ENCODE data around the gene DNHD1. TPM values are rescaled to one million over a fixed set of nuclear protein-coding genes. Genes with fewer than 3 reads are reported as not detected.

The DNHD1 gene
- total RNA-seq, 1 donor from 2014 or later, result 6.6 TPM

- H3K9me3 Mint-ChIP-seq (ENCODE audit: unreplicated experiment), result no peaks in the 10 kb centered on the region
- peak overlapping the region; percentile 93 for H3K27ac Mint-ChIP-seq (ENCODE audit: unreplicated experiment)
- no peaks in the 10 kb centered on the region for H3K27me3 Mint-ChIP-seq (ENCODE audit: unreplicated experiment)
- peak overlapping the region; percentile 85 for H3K4me3 Mint-ChIP-seq (ENCODE audit: unreplicated experiment)
- peak; percentile 54 for DNase-seq (ENCODE audit: extremely low spot score, unreplicated experiment)
- TF ChIP-seq CTCF (IDR thresholded peaks at IDR 0.05), result no peak
- peaks cover 16% of the 10 kb centered on the region for H3K36me3 Mint-ChIP-seq (ENCODE audit: unreplicated experiment)
- H3K4me1 Mint-ChIP-seq (ENCODE audit: unreplicated experiment), result peaks cover 37% of the 10 kb centered on the region
These were observed 22.1 kb upstream of the DNHD1 start for GRCh38 chr11:6474806-6475500.

DNA sequence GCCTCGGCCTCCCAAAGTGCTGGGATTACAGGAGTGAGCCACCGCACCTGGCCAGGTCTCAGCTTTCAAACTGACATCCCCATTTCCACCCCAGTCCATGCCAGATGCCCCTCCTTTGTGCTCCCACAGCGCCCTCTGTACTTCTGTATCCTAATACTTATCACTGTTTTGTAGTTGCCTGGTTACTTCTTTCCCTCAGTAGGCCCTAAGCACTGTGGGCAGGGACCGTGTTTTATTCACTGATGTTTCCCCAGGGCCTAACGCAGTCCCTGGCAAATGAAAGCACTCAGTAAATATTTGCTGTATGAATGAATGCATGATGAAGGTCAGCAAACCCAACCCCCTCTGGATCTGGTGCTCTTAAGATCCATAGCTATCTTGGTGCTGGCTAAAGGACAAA lies 21.1 kb upstream of the DNHD1 start:
- peaks cover 17% of the 10 kb centered on the region for H3K36me3 Mint-ChIP-seq (ENCODE audit: unreplicated experiment)

DNA sequence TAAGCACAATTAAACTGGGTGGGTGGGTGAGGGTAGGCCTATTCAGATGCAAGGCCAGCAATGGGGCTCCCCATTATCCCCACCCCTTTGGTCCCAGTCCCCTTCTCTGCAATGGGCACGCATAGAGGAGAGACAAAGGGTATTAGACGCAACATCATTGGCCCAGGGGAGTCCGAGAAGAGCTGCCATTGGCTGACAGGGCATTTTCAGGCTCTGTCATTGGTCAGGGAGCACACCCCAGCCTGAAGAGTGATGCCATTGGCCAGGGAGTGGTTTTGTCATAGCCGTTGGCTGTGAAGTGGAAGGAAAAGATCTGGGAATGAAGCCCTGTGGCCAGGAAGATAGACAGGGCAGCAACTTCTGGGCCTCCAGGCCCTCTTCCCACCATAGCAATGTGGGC lies 20.5 kb upstream of the DNHD1 start:
- no peak overlapping the region for H3K4me3 Mint-ChIP-seq (ENCODE audit: unreplicated experiment)
- H3K27ac Mint-ChIP-seq (ENCODE audit: unreplicated experiment), result no peak overlapping the region
- no peak for DNase-seq (ENCODE audit: extremely low spot score, unreplicated experiment)
- TF ChIP-seq CTCF (IDR thresholded peaks at IDR 0.05), result no peak
- H3K27me3 Mint-ChIP-seq (ENCODE audit: unreplicated experiment), result no peaks in the 10 kb centered on the region
- no peaks in the 10 kb centered on the region for H3K9me3 Mint-ChIP-seq (ENCODE audit: unreplicated experiment)
- H3K36me3 Mint-ChIP-seq (ENCODE audit: unreplicated experiment), result peaks cover 18% of the 10 kb centered on the region
- peaks cover 45% of the 10 kb centered on the region for H3K4me1 Mint-ChIP-seq (ENCODE audit: unreplicated experiment)

More for the DNA sequence above, 21.1 kb upstream of the DNHD1 start:
- Mint-ChIP-seq H3K27me3 (ENCODE audit: unreplicated experiment) (no peaks in the 10 kb centered on the region), H3K9me3 (ENCODE audit: unreplicated experiment) (no peaks in the 10 kb centered on the region), H3K27ac (ENCODE audit: unreplicated experiment) (peak overlapping the region; percentile 93), H3K4me3 (ENCODE audit: unreplicated experiment) (no peak overlapping the region), H3K4me1 (ENCODE audit: unreplicated experiment) (peaks cover 44% of the 10 kb centered on the region)
- no peak for TF ChIP-seq CTCF (IDR thresholded peaks at IDR 0.05)
- DNase-seq (ENCODE audit: extremely low spot score, unreplicated experiment), result no peak

DNA sequence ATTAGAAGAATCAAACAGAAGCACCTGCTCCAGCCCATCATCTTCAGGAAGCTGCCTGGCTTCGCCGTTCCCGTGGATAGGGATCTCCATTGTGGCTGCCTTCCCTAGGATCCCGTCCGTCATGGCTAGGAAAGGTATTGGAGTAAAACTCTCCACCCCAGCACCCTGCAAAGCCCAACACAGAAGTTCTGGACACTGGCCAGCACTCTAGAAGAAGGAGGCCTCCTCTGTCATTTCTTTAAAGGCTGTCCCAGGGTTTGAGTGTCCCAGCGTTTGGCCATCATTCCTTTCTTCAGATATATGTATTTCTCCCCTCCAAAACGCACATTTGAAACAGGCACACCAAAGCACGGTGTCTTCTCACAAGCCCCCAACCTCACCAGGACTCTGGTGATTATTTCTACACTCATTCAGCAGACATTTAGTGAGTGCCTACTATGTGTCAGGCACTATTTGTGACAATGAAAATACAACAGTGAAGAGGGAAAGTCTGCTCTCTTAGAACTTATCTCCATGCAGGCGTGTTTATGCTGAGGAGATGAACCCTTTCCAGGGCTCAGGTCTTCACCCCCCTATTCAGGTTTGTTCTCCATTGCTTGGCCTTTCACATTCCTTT lies 16.7 kb upstream of the DNHD1 start:
- peak overlapping the region; percentile 95 for H3K4me3 Mint-ChIP-seq (ENCODE audit: unreplicated experiment)
- H3K27ac Mint-ChIP-seq (ENCODE audit: unreplicated experiment), result peak overlapping the region; percentile 98
- no peak for DNase-seq (ENCODE audit: extremely low spot score, unreplicated experiment)
- peaks cover 33% of the 10 kb centered on the region for H3K4me1 Mint-ChIP-seq (ENCODE audit: unreplicated experiment)
- no peak for TF ChIP-seq CTCF (IDR thresholded peaks at IDR 0.05)
- peaks cover 32% of the 10 kb centered on the region for H3K36me3 Mint-ChIP-seq (ENCODE audit: unreplicated experiment)
- H3K27me3 Mint-ChIP-seq (ENCODE audit: unreplicated experiment), result no peaks in the 10 kb centered on the region
- H3K9me3 Mint-ChIP-seq (ENCODE audit: unreplicated experiment), result no peaks in the 10 kb centered on the region
